GM12878 (cell line): ENCODE data around the gene CCDC187. TPM values are rescaled to one million over a fixed set of nuclear protein-coding genes. Genes with fewer than 3 reads are reported as not detected.
"Not testable (repeated sequence)": the region's sequence is repeated elsewhere in the genome, so short reads cannot be mapped to it uniquely, and the experiment has no call there.

Experiments used
- ATAC-seq: fragments of 200-7000 bp; cut with Tn5 transposase; 3 replicates; pipeline ENCODE4 v1.9.1; 2020; ENCODE audit warnings: mild to moderate bottlenecking, moderate library complexity
- BruUV-seq: library from RNA; stranded (reverse); fragments of 400-500 nt; replicated peaks from 2 replicates; lab custom pipeline; 2021; lab: Mats Ljungman, UMichigan
- CTCF ChIA-PET: fragments of 300-600 bp; sonication (Branson Sonifier 250); formaldehyde crosslinking; extraction: SDS; loops from one replicate; lab custom pipeline; 2021; ENCODE audit warnings: inconsistent platforms; lab: Yijun Ruan, JAX
- POLR2A ChIA-PET: fragments of 350-600 bp; formaldehyde crosslinking; extraction: SDS; loops from one replicate; lab custom pipeline; 2021; ENCODE audit warnings: inconsistent platforms; lab: Charles Lee
- RAD21 ChIA-PET: fragments of 300-600 bp; sonication (Branson Sonifier 250); formaldehyde crosslinking; loops from one replicate; lab custom pipeline; 2023; ENCODE audit warnings: antibody characterized with exemption; ENCODE audit not compliant: unreplicated experiment; lab: Charles Lee
- SMC1A ChIA-PET: fragments of 300-600 bp; sonication (Branson Sonifier 250); formaldehyde crosslinking; loops from one replicate; lab custom pipeline; 2023; ENCODE audit not compliant: unreplicated experiment, uncharacterized antibody; lab: Charles Lee
- DNase-seq: peaks from one replicate; pipeline ENCODE4 v3.0.0-alpha.2; 2011; ENCODE audit warnings: low read depth, low spot score
- FAIRE-seq: peaks from 3 replicates; lab custom pipeline; 2011; peaks lifted over from hg19 to GRCh38; lab: Jason Lieb, UNC
- H2AFZ ChIP-seq: 2 replicates; pipeline ENCODE4 v1.6.0; 2011; ENCODE audit warnings: low read depth, low read length, control low read depth; ENCODE audit not compliant: control insufficient read depth
- H3K27ac ChIP-seq: 2 replicates; pipeline ENCODE4 v1.5.1; 2011; ENCODE audit warnings: control low read depth; ENCODE audit not compliant: control insufficient read depth, insufficient read depth
- H3K27me3 ChIP-seq, 2 experiments: replicated peaks in 1 of 2; 2 replicates each; pipeline versions ENCODE4 v1.6.0 to v1.6.1; 2011; ENCODE audit warnings: low read length in 1 of 2; ENCODE audit not compliant: control insufficient read depth in 2 of 2, insufficient read depth in 2 of 2
- H3K36me3 ChIP-seq, 2 experiments: 2 replicates each; pipeline ENCODE4 v1.5.1; 2011; ENCODE audit warnings: low read length in 1 of 2; ENCODE audit not compliant: control insufficient read depth in 2 of 2, insufficient read depth in 2 of 2
- H3K4me1 ChIP-seq: 2 replicates; pipeline ENCODE4 v1.6.1; 2011; ENCODE audit warnings: mild to moderate bottlenecking, low read length, moderate library complexity, mixed read lengths; ENCODE audit not compliant: control insufficient read depth, insufficient read depth
- H3K4me2 ChIP-seq: 2 replicates; pipeline ENCODE4 v1.6.0; 2011; ENCODE audit warnings: control low read depth; ENCODE audit not compliant: control insufficient read depth, insufficient read depth
- H3K4me3 ChIP-seq: fragments of 200-600 bp; sonication (generic); 2 replicates; pipeline ENCODE4 v1.5.1; 2016
- H3K79me2 ChIP-seq: 2 replicates; pipeline ENCODE4 v1.6.0; 2011; ENCODE audit warnings: low read length; ENCODE audit not compliant: control insufficient read depth, insufficient read depth
- H3K9ac ChIP-seq: 2 replicates; pipeline ENCODE4 v1.8.0; 2011; ENCODE audit warnings: low read length, control low read depth, mixed read lengths; ENCODE audit not compliant: control insufficient read depth, insufficient read depth
- H3K9me3 ChIP-seq: replicated peaks from 3 replicates; pipeline ENCODE4 v1.5.1; 2011; ENCODE audit warnings: mild to moderate bottlenecking, low read length; ENCODE audit not compliant: control insufficient read depth, insufficient read depth
- H4K20me1 ChIP-seq: 2 replicates; pipeline ENCODE4 v1.6.0; 2011; ENCODE audit not compliant: control insufficient read depth, insufficient read depth
- BRCA1 ChIP-seq: IDR thresholded peaks from 2 replicates; pipeline ENCODE4 v1.6.1; 2011; ENCODE audit warnings: low read depth, low read length, improper control_type of control experiment
- DPF2 ChIP-seq: fragments of 450-650 bp; IDR thresholded peaks from 2 replicates; pipeline ENCODE4 v1.6.1; 2017; ENCODE audit warnings: mild to moderate bottlenecking
- FOXK2 ChIP-seq: fragments of 450-650 bp; IDR thresholded peaks from 2 replicates; pipeline ENCODE4 v1.6.1; 2017; ENCODE audit warnings: mild to moderate bottlenecking, moderate library complexity
- LARP7 ChIP-seq: fragments of 450-650 bp; IDR thresholded peaks from 2 replicates; pipeline ENCODE4 v1.6.1; 2017; ENCODE audit warnings: mild to moderate bottlenecking
- MTA2 ChIP-seq: fragments of 450-650 bp; IDR thresholded peaks from 2 replicates; pipeline ENCODE4 v1.6.1; 2016; ENCODE audit warnings: low read depth, mild to moderate bottlenecking, moderate library complexity
- SP1 ChIP-seq: IDR thresholded peaks from one replicate; pipeline ENCODE4 v1.6.1; 2011; ENCODE audit warnings: low read depth, low read length
- SPI1 ChIP-seq: IDR thresholded peaks from 2 replicates; pipeline ENCODE4 v1.6.1; 2011; ENCODE audit warnings: low read depth, mild to moderate bottlenecking, low read length, moderate library complexity, borderline replicate concordance; ENCODE audit not compliant: insufficient read depth
- STAT1 ChIP-seq: fragments of 450-650 bp; conservative IDR thresholded peaks from 2 replicates; pipeline ENCODE4 v1.6.1; 2014; ENCODE audit warnings: antibody characterized with exemption, mild to moderate bottlenecking
- SUZ12 ChIP-seq: fragments of 200-600 bp; sonication (generic); IDR thresholded peaks from one replicate; pipeline ENCODE4 v1.6.1; 2018; ENCODE audit warnings: antibody characterized with exemption, mild to moderate bottlenecking; ENCODE audit not compliant: unreplicated experiment
- TCF7 ChIP-seq: IDR thresholded peaks from 2 replicates; pipeline ENCODE4 v1.6.1; 2014; ENCODE audit warnings: antibody characterized with exemption, borderline replicate concordance
- YY1 ChIP-seq: IDR thresholded peaks from 2 replicates; pipeline ENCODE4 v1.6.1; 2011; ENCODE audit warnings: low read depth, mild to moderate bottlenecking, low read length
- WGBS: methylation state at CpG from one replicate; pipeline ENCODE4 v1.1.6; 2016; ENCODE audit warnings: low lambda C conversion rate; ENCODE audit not compliant: insufficient replicate concordance, insufficient coverage; ENCODE audit errors: missing lambda C conversion rate; 5-methylcytosine and 5-hydroxymethylcytosine counted together
- in situ Hi-C: fragments of 300-500 bp; cut with MboI; formaldehyde crosslinking; loops from 9 replicates; pipeline ENCODE4 v1.14.3; 2018; ENCODE audit warnings: mixed read lengths
- intact Hi-C: fragments of 100-400 bp; cut with micrococcal nuclease; formaldehyde crosslinking; loops from one replicate; pipeline ENCODE4 v1.14.2; 2022; ENCODE audit not compliant: unreplicated experiment
- polyA plus RNA-seq, 11 experiments: library from polyadenylated mRNA; depleted of rRNA in 4 of 11; unstranded in 6 of 11; stranded (reverse) in 5 of 11; fragments of >200 nt; fragmentation: Nextera tagmentation in 4 of 11; fragmentation: Illumina TruSeq in 1 of 11; extraction: Ambion mirVana in 4 of 11; extraction: Trizol in 1 of 11; gene quantifications; 1 replicate in 1 of 11; 2 replicates in 10 of 11; pipeline versions ENCODE4 v1.2.1 to v1.2.3, GENCODE V29; 2011 to 2016; ENCODE audit warnings: inconsistent platforms in 2 of 11, missing spikeins in 2 of 11, low read depth in 1 of 11
- total RNA-seq, 4 experiments: library from RNA; depleted of rRNA in 3 of 4; stranded (reverse); fragments of >200 nt in 3 of 4; fragmentation: Illumina TruSeq in 1 of 4; extraction: Trizol in 1 of 4; gene quantifications; 2 replicates each; pipeline versions ENCODE4 v1.2.1 to v1.2.3, GENCODE V29; 2013 to 2021

The CCDC187 gene
- total and polyA plus RNA-seq, 10 of the 15 experiments (the other 5 are each of a cell fraction or from before 2014, with no cell fraction given) = 0.04 to 0.23 (median 0.04) TPM; not detected in 7

DNA sequence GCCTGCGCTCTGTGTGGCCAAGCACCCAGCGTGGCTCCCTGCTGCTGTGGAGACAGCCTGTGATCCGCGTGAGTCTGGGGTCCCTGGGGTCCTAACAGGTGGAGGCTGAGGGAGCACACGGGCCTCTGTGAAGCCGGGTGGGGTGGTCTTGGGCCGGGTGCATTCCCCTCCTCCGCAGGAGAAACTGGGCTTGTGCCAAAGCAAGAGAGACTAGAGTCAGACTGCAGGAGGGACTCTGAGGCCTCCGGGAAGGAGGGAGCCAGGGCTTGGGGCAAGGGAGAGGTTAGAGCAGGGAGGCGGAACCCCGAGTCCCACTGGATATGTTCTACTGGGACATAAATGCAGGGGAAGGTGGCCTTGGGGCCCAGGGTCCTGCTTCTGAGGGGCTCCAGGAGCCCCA, 49.2 kb upstream of the CCDC187 start:
- H4K20me1 ChIP-seq = no peaks in the 10 kb centered on the region
- no peaks in the 10 kb centered on the region for H3K27me3 ChIP-seq
- H3K4me3 ChIP-seq = no peak overlapping the region
- no TSS peak for BruUV-seq
- H3K9ac ChIP-seq = no peak overlapping the region
- ChIA-PET RAD21 (no interaction called here), SMC1A (no interaction called here), POLR2A (no interaction called here), CTCF (no interaction called here)
- in situ Hi-C loops (no loop called here), intact Hi-C loops (no loop called here)
- no peaks in the 10 kb centered on the region for H3K4me1 ChIP-seq
- H3K4me2 ChIP-seq = no peak overlapping the region
- TF ChIP-seq STAT1 (no peak), YY1 (no peak), TCF7 (no peak)
- no peaks in the 10 kb centered on the region for H3K36me3 ChIP-seq
- no peak for FAIRE-seq
- no peak overlapping the region for H2AFZ ChIP-seq
- no peaks in the 10 kb centered on the region for H3K9me3 ChIP-seq
- DNase-seq = no peak
- no peaks in the 10 kb centered on the region for H3K79me2 ChIP-seq
- ATAC-seq = no peak
- 14% methylated on average over 11 of the region's 11 CpGs for WGBS
- no peak overlapping the region for H3K27ac ChIP-seq

DNA sequence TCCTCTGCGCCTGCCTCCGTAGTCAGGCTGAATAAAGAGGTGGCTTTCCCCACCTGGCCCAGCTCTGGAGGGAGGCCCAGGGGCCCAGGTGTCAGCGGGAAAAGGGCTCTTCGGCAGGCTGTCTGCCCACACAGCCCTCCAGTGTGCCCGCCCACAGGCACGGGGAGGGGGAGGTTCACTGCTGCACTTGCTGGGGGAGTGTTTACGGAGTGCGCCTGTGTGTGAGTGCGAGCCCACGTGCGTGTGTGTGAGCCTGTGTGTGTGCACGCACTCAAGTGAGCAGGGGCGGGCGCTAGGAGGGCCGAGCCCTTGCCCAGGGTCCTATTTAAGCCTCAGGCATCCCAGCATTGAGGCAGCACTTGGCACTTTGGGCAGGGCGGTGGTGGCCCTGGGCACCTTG, 48.8 kb upstream of the CCDC187 start:
- no peak overlapping the region for H3K4me2 ChIP-seq
- no peaks in the 10 kb centered on the region for H3K9me3 ChIP-seq
- intact Hi-C loops = no loop called here
- H3K27ac ChIP-seq = no peak overlapping the region
- BruUV-seq = no TSS peak
- no peaks in the 10 kb centered on the region for H4K20me1 ChIP-seq
- CTCF ChIA-PET = no interaction called here
- in situ Hi-C loops = no loop called here
- no peak overlapping the region for H2AFZ ChIP-seq
- H3K79me2 ChIP-seq = no peaks in the 10 kb centered on the region
- no peaks in the 10 kb centered on the region for H3K36me3 ChIP-seq
- POLR2A ChIA-PET = no interaction called here
- RAD21 ChIA-PET = no interaction called here
- TF ChIP-seq MTA2 (no peak), BRCA1 (no peak), SPI1 (no peak), LARP7 (no peak), FOXK2 (no peak), DPF2 (no peak), SUZ12 (no peak), SP1 (no peak)
- SMC1A ChIA-PET = no interaction called here
- H3K4me1 ChIP-seq = no peaks in the 10 kb centered on the region
- no peak for FAIRE-seq
- ATAC-seq = no peak; the same call in 1 of the 3 replicates
- DNase-seq = no peak
- WGBS = 38% methylated on average over 16 of the region's 16 CpGs
- H3K4me3 ChIP-seq = no peak overlapping the region
- no peak overlapping the region for H3K9ac ChIP-seq
- H3K27me3 ChIP-seq = no peaks in the 10 kb centered on the region; a peak in 1 of 4 replicates

DNA sequence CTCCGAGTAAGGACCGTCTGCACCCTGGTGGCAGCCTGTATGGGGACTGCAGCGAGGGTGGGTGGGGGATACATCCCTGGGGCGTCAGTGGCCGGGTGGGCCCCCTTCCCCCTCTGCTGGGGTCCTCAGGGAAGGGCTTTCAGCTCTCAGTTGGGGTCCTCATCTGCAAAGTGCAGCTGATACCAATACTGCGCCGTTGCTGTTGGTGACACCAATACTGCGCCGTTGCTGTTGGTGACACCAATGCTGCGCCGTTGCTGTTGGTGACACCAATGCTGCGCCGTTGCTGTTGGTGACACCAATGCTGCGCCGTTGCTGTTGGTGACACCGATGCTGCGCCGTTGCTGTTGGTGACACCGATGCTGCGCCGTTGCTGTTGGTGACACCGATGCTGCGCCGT, 48.0 kb upstream of the CCDC187 start:
- H3K27me3 ChIP-seq, in situ Hi-C loops, H2AFZ ChIP-seq, H4K20me1 ChIP-seq, H3K4me3 ChIP-seq, ATAC-seq, H3K36me3 ChIP-seq, POLR2A ChIA-PET, H3K9me3 ChIP-seq, SMC1A ChIA-PET, H3K9ac ChIP-seq, intact Hi-C loops, H3K27ac ChIP-seq, DNase-seq, CTCF ChIA-PET, H3K4me1 ChIP-seq, H3K79me2 ChIP-seq, H3K4me2 ChIP-seq, BruUV-seq, RAD21 ChIA-PET, FAIRE-seq: not testable (repeated sequence)
- whole genome bisulfite sequencing = 76% methylated on average over 12 of the region's 24 CpGs
